IMR-90 (cell line): ENCODE measurements around the gene CCER1. TPM values are rescaled to one million over a fixed set of nuclear protein-coding genes. Genes with fewer than 3 reads are reported as not detected.
A peak's percentile ranks its signal among the peaks of the same experiment; 100 is the strongest.

ENCODE experiments used
- ATAC-seq: fragments of 200-7000 bp; cut with Tn5 transposase; 2 replicates; pipeline ENCODE4 v1.9.1; 2020; ENCODE audit warnings: low read depth, mild to moderate bottlenecking, moderate library complexity
- BruUV-seq: library from RNA; stranded (reverse); fragments of 400-500 nt; replicated peaks from 2 replicates; lab custom pipeline; 2021; lab: Mats Ljungman, UMichigan
- CTCF ChIA-PET: fragments of 300-600 bp; formaldehyde crosslinking; extraction: SDS; loops from one replicate; lab custom pipeline; 2021; ENCODE audit warnings: antibody characterized with exemption; lab: Yijun Ruan, JAX
- POLR2A ChIA-PET: fragments of 300-600 bp; sonication (Branson Sonifier 250); formaldehyde crosslinking; loops from one replicate; lab custom pipeline; 2022; ENCODE audit warnings: antibody characterized with exemption; ENCODE audit not compliant: unreplicated experiment; lab: Charles Lee
- DNase-seq: peaks from one replicate; pipeline ENCODE4 v3.0.0; 2013
- H2AFZ ChIP-seq: replicated peaks from 2 replicates; pipeline ENCODE3; 2013; ENCODE audit warnings: low read length, mild to moderate bottlenecking; ENCODE audit not compliant: poor library complexity
- H2AK5ac ChIP-seq: 2 replicates; pipeline ENCODE4 v1.6.1; 2013; ENCODE audit warnings: low read depth, low read length, inconsistent platforms
- H2AK9ac ChIP-seq: replicated peaks from 2 replicates; pipeline ENCODE3; 2013; ENCODE audit warnings: mild to moderate bottlenecking, low read depth, low read length, moderate library complexity; ENCODE audit not compliant: poor library complexity
- H2BK120ac ChIP-seq: 2 replicates; pipeline ENCODE4 v1.6.1; 2013; ENCODE audit warnings: low read depth, low read length, inconsistent platforms
- H2BK15ac ChIP-seq: 3 replicates; pipeline ENCODE4 v1.6.1; 2013; ENCODE audit warnings: low read depth, low read length, inconsistent platforms
- H2BK20ac ChIP-seq: 2 replicates; pipeline ENCODE4 v1.6.1; 2013; ENCODE audit warnings: low read depth, mild to moderate bottlenecking, inconsistent platforms, low read length, moderate library complexity
- H2BK5ac ChIP-seq: 2 replicates; pipeline ENCODE4 v1.6.1; 2013; ENCODE audit warnings: mild to moderate bottlenecking, low read depth, low read length, inconsistent platforms; ENCODE audit not compliant: poor library complexity, severe bottlenecking
- H3K14ac ChIP-seq: replicated peaks from 2 replicates; pipeline ENCODE4 v1.6.1; 2013; ENCODE audit warnings: low read depth, low read length, inconsistent platforms
- H3K18ac ChIP-seq: 2 replicates; pipeline ENCODE4 v1.6.1; 2013; ENCODE audit warnings: low read depth, low read length, control low read depth
- H3K23ac ChIP-seq: 2 replicates; pipeline ENCODE4 v1.6.1; 2013; ENCODE audit warnings: low read depth, low read length, inconsistent platforms
- H3K27ac ChIP-seq: 2 replicates; pipeline ENCODE4 v1.5.1; 2013; ENCODE audit warnings: mild to moderate bottlenecking, control low read depth, low read length; ENCODE audit not compliant: insufficient read depth
- H3K27me3 ChIP-seq: 2 replicates; pipeline ENCODE4 v1.6.1; 2013; ENCODE audit warnings: low read length; ENCODE audit not compliant: control insufficient read depth, insufficient read depth
- H3K36me3 ChIP-seq: 2 replicates; pipeline ENCODE4 v1.6.1; 2013; ENCODE audit warnings: low read length, mixed read lengths; ENCODE audit not compliant: control insufficient read depth, insufficient read depth
- H3K4ac ChIP-seq: 2 replicates; pipeline ENCODE4 v1.6.1; 2013; ENCODE audit warnings: low read depth, low read length, inconsistent platforms
- H3K4me1 ChIP-seq: 2 replicates; pipeline ENCODE4 v1.6.1; 2013; ENCODE audit warnings: low read length, mixed read lengths; ENCODE audit not compliant: control insufficient read depth, insufficient read depth
- H3K4me2 ChIP-seq: 2 replicates; pipeline ENCODE4 v1.6.1; 2013; ENCODE audit warnings: low read depth, mild to moderate bottlenecking, control low read depth, low read length, moderate library complexity
- H3K4me3 ChIP-seq: 2 replicates; pipeline ENCODE4 v1.5.1; 2013; ENCODE audit warnings: low read depth, mild to moderate bottlenecking, control low read depth, low read length, moderate library complexity; ENCODE audit not compliant: insufficient read depth
- H3K56ac ChIP-seq: 2 replicates; pipeline ENCODE4 v1.6.1; 2013; ENCODE audit warnings: low read length, inconsistent platforms; ENCODE audit not compliant: insufficient read depth; ENCODE audit errors: extremely low read depth
- H3K79me1 ChIP-seq, 2 experiments: 2 replicates each; pipeline ENCODE4 v1.6.1; 2013; ENCODE audit warnings: low read length in 2 of 2, inconsistent platforms in 1 of 2, low read depth in 1 of 2
- H3K9ac ChIP-seq: 2 replicates; pipeline ENCODE4 v1.6.1; 2013; ENCODE audit warnings: low read depth, low read length, control low read depth
- H3K9me1 ChIP-seq: 2 replicates; pipeline ENCODE4 v1.6.1; 2013; ENCODE audit warnings: low read length, inconsistent platforms; ENCODE audit not compliant: insufficient read depth
- H3K9me3 ChIP-seq: 2 replicates; pipeline ENCODE4 v1.6.1; 2013; ENCODE audit warnings: low read length; ENCODE audit not compliant: control insufficient read depth, insufficient read depth
- H4K20me1 ChIP-seq: 2 replicates; pipeline ENCODE4 v1.6.1; 2013; ENCODE audit warnings: low read length, inconsistent platforms; ENCODE audit not compliant: insufficient read depth
- H4K5ac ChIP-seq: 2 replicates; pipeline ENCODE4 v1.6.1; 2013; ENCODE audit warnings: mild to moderate bottlenecking, low read depth, low read length, control low read depth
- H4K8ac ChIP-seq, 2 experiments: 2 replicates each; pipeline ENCODE4 v1.6.1; 2013; ENCODE audit warnings: low read depth in 2 of 2, low read length in 2 of 2, control low read depth in 1 of 2, inconsistent platforms in 1 of 2
- H4K91ac ChIP-seq: 2 replicates; pipeline ENCODE4 v1.6.1; 2013; ENCODE audit warnings: low read depth, low read length, inconsistent platforms; ENCODE audit not compliant: insufficient read depth
- CEBPB ChIP-seq: IDR thresholded peaks from 2 replicates; pipeline ENCODE4 v1.6.1; 2012; ENCODE audit warnings: low read depth, low read length, improper control_type of control experiment
- CTCF ChIP-seq: conservative IDR thresholded peaks from 2 replicates; pipeline ENCODE4 v1.5.1; 2012; ENCODE audit warnings: mild to moderate bottlenecking, low read depth, low read length, improper control_type of control experiment
- ELK1 ChIP-seq: fragments of 150-350 bp; IDR thresholded peaks from 2 replicates; pipeline ENCODE4 v1.6.1; 2016; ENCODE audit warnings: low read depth, mild to moderate bottlenecking, low read length, moderate library complexity, borderline replicate concordance
- NFE2L2 ChIP-seq: fragments of 150-350 bp; IDR thresholded peaks from 2 replicates; pipeline ENCODE4 v1.6.1; 2016; ENCODE audit warnings: low read depth, mild to moderate bottlenecking, low read length
- RCOR1 ChIP-seq: IDR thresholded peaks from 2 replicates; pipeline ENCODE4 v1.6.1; 2012; ENCODE audit warnings: mild to moderate bottlenecking, low read length, improper control_type of control experiment; ENCODE audit not compliant: insufficient replicate concordance
- WGBS, 2 experiments: methylation state at CpG; one replicate each; pipeline versions ENCODE4 v1.1.5 to v1.1.7; 2013; ENCODE audit warnings: missing lambda C conversion rate in 2 of 2; ENCODE audit not compliant: insufficient read length in 1 of 2; ENCODE audit errors: extremely low coverage in 2 of 2; 5-methylcytosine and 5-hydroxymethylcytosine counted together
- dilution Hi-C: fragments of 300-500 bp; cut with HindIII; formaldehyde crosslinking; loops from one replicate; pipeline ENCODE4 v1.14.3; 2018; ENCODE audit warnings: low sequenced_read_pairs; ENCODE audit not compliant: unreplicated experiment
- in situ Hi-C: fragments of 300-500 bp; cut with MboI; formaldehyde crosslinking; loops from 3 replicates; pipeline ENCODE4 v1.14.3; 2019; ENCODE audit warnings: low sequenced_read_pairs, inconsistent platforms, mixed read lengths
- intact Hi-C: fragments of 100-400 bp; cut with micrococcal nuclease; formaldehyde crosslinking; loops from 2 replicates; pipeline ENCODE4 v1.10.0; 2022
- polyA plus RNA-seq, 3 experiments: library from polyadenylated mRNA; depleted of rRNA; stranded (reverse); fragments of >200 nt; gene quantifications; 2 replicates each; pipeline ENCODE4 v1.2.3, GENCODE V29; 2012; ENCODE audit warnings: low replicate concordance in 1 of 3
- total RNA-seq: library from RNA; depleted of rRNA; stranded (reverse); fragments of >200 nt; gene quantifications from 2 replicates; pipeline ENCODE4 v1.2.3, GENCODE V29; 2012

Gene CCER1
- total and polyA plus RNA-seq, 2 of the 4 experiments (the other 2 are of a cell fraction), result not detected

- CTCF ChIA-PET, result no interaction called here
- no TSS peak for BruUV-seq
- Histone ChIP-seq H3K18ac (no peak overlapping the region), H3K23ac (no peak overlapping the region), H3K56ac (no peak overlapping the region), H3K4me3 (no peak overlapping the region), H3K27ac (no peak overlapping the region), H2BK15ac (no peak overlapping the region), H2BK5ac (no peak overlapping the region), H2AK5ac (no peak overlapping the region), H3K9ac (no peak overlapping the region), H2BK120ac (no peak overlapping the region), H4K91ac (no peak overlapping the region), H2AK9ac (no peak overlapping the region), H3K9me3 (no peaks in the 10 kb centered on the region), H4K5ac (no peak overlapping the region), H4K20me1 (no peaks in the 10 kb centered on the region), H3K4ac (no peak overlapping the region), H3K4me1 (peaks cover 2% of the 10 kb centered on the region; the same call in 1 of the 2 replicates), H3K9me1 (no peaks in the 10 kb centered on the region), H3K36me3 (no peaks in the 10 kb centered on the region), H3K27me3 (no peaks in the 10 kb centered on the region), H2AFZ (no peak overlapping the region), H4K8ac (no peak overlapping the region), H3K4me2 (no peak overlapping the region), H2BK20ac (no peak overlapping the region), H3K14ac (no peak overlapping the region), H3K79me1 (no peaks in the 10 kb centered on the region)
- intact Hi-C loops, result loop anchor here (5.0 kb wide), 1 partner anchor 108 kb away; no protein-coding TSS in a partner anchor
- no CpG with 5 or more reads among the region's 2 CpGs for WGBS, 2 experiments
- POLR2A ChIA-PET, result no interaction called here
- dilution Hi-C loops, result loop anchor here (25.0 kb wide), 1 partner anchor 338 kb away; no protein-coding TSS in a partner anchor
- no peak for TF ChIP-seq NFE2L2
- no peak for TF ChIP-seq ELK1
- 0 out of 2 replicates have a peak, but pooled peaks have one; percentile 9 for TF ChIP-seq CEBPB
- TF ChIP-seq CTCF, result no peak
- TF ChIP-seq RCOR1, result no peak
- no peak for ATAC-seq
- DNase-seq, result peak; percentile 34
- in situ Hi-C loops, result no loop called here
Measured at GRCh38 chr12:90999527-90999926, 44.6 kb upstream of the CCER1 start.
